PC-9 (cell line): ENCODE results near the gene MBD5. TPM values are rescaled to one million over a fixed set of nuclear protein-coding genes. Genes with fewer than 3 reads are reported as not detected.

ENCODE experiments used
- BruUV-seq: library from RNA; stranded (reverse); fragments of 400-500 nt; replicated peaks from 2 replicates; lab custom pipeline; 2021; lab: Mats Ljungman, UMichigan
- CTCF ChIA-PET: fragments of 300-600 bp; sonication (Branson Sonifier 250); formaldehyde crosslinking; loops from one replicate; lab custom pipeline; 2022; ENCODE audit warnings: antibody characterized with exemption; lab: Charles Lee
- POLR2A ChIA-PET: fragments of 300-600 bp; sonication (Branson Sonifier 250); formaldehyde crosslinking; loops from one replicate; lab custom pipeline; 2022; ENCODE audit warnings: antibody characterized with exemption; ENCODE audit not compliant: unreplicated experiment; lab: Charles Lee
- DNase-seq, 2 experiments: peaks; one replicate each; pipeline versions ENCODE4 v3.0.0 to v3.0.0-alpha.2; 2015 to 2022; ENCODE audit warnings: mixed read lengths in 1 of 2
- H2AFZ ChIP-seq: fragments of 200-600 bp; sonication (generic); 2 replicates; pipeline ENCODE4 v1.8.1; 2017; ENCODE audit warnings: antibody characterized with exemption
- H3F3A ChIP-seq: fragments of 200-600 bp; sonication (generic); 2 replicates; pipeline ENCODE4 v1.8.1; 2017; ENCODE audit warnings: antibody characterized with exemption, mild to moderate bottlenecking, low read depth; ENCODE audit not compliant: insufficient read depth
- H3K27ac ChIP-seq: fragments of 200-600 bp; sonication (generic); 2 replicates; pipeline ENCODE4 v1.6.1; 2016; ENCODE audit warnings: mixed run types
- H3K27me3 ChIP-seq: fragments of 200-600 bp; sonication (generic); 2 replicates; pipeline ENCODE4 v1.6.1; 2016; ENCODE audit warnings: low read depth, mixed run types; ENCODE audit not compliant: insufficient read depth
- H3K36me3 ChIP-seq: fragments of 200-600 bp; sonication (generic); 2 replicates; pipeline ENCODE4 v1.6.1; 2016; ENCODE audit warnings: low read depth, mixed run types
- H3K4me1 ChIP-seq: fragments of 200-600 bp; sonication (generic); replicated peaks from 2 replicates; pipeline ENCODE4 v1.6.1; 2016; ENCODE audit warnings: mixed run types; ENCODE audit not compliant: insufficient read depth
- H3K4me2 ChIP-seq: fragments of 200-600 bp; sonication (generic); 2 replicates; pipeline ENCODE4 v1.6.1; 2017; ENCODE audit warnings: mixed run types
- H3K4me3 ChIP-seq: fragments of 200-600 bp; sonication (generic); 2 replicates; pipeline ENCODE4 v1.6.1; 2016; ENCODE audit warnings: mixed run types
- H3K79me2 ChIP-seq: fragments of 200-600 bp; sonication (generic); 2 replicates; pipeline ENCODE4 v1.6.1; 2017; ENCODE audit warnings: low read depth, mixed run types
- H3K9me2 ChIP-seq: fragments of 200-600 bp; sonication (generic); 2 replicates; pipeline ENCODE4 v1.8.1; 2017; ENCODE audit warnings: mild to moderate bottlenecking; ENCODE audit not compliant: insufficient read depth
- H3K9me3 ChIP-seq: fragments of 200-600 bp; sonication (generic); 2 replicates; pipeline ENCODE4 v1.8.1; 2016; ENCODE audit warnings: low read depth; ENCODE audit not compliant: insufficient read depth
- H4K20me1 ChIP-seq: fragments of 200-600 bp; sonication (generic); 2 replicates; pipeline ENCODE4 v1.8.1; 2017; ENCODE audit not compliant: insufficient read depth
- CTCF ChIP-seq: fragments of 200-600 bp; sonication (generic); conservative IDR thresholded peaks from 2 replicates; pipeline ENCODE4 v1.6.1; 2017; ENCODE audit warnings: mixed run types, antibody characterized with exemption, mild to moderate bottlenecking, moderate library complexity
- EZH2 ChIP-seq: fragments of 200-600 bp; sonication (generic); IDR thresholded peaks from 2 replicates; pipeline ENCODE4 v1.8.0; 2017; ENCODE audit warnings: antibody characterized with exemption, low read depth
- intact Hi-C: fragments of 100-400 bp; cut with micrococcal nuclease; formaldehyde crosslinking; loops from one replicate; pipeline ENCODE4 v1.10.0; 2022; ENCODE audit not compliant: unreplicated experiment
- total RNA-seq: library from RNA; stranded (reverse); gene quantifications from 2 replicates; pipeline ENCODE4 v1.2.3, GENCODE V29; 2021

MBD5 gene
- total RNA-seq, 1 experiment from 2014 or later, result 46.5 TPM

- Histone ChIP-seq H3K27me3 (no peaks in the 10 kb centered on the region), H3K79me2 (no peaks in the 10 kb centered on the region), H3K9me3 (no peaks in the 10 kb centered on the region), H4K20me1 (no peaks in the 10 kb centered on the region), H3F3A (no peaks in the 10 kb centered on the region), H2AFZ (no peak overlapping the region), H3K36me3 (no peaks in the 10 kb centered on the region), H3K27ac (no peak overlapping the region), H3K9me2 (no peaks in the 10 kb centered on the region), H3K4me1 (no peaks in the 10 kb centered on the region), H3K4me3 (no peak overlapping the region), H3K4me2 (no peak overlapping the region)
- DNase-seq, result no peak
- intact Hi-C loops, result no loop called here
- POLR2A ChIA-PET, result no interaction called here
- CTCF ChIA-PET, result no interaction called here
- no TSS peak for BruUV-seq
- no peak for TF ChIP-seq EZH2
- no peak for TF ChIP-seq CTCF
These were observed 145.1 kb downstream of the MBD5 start for GRCh38 chr2:148165975-148166374.

GRCh38 chr2:148167241-148167766 is 146.4 kb downstream of the MBD5 start:
- TF ChIP-seq CTCF (no peak), EZH2 (no peak)
- no peaks in the 10 kb centered on the region for H3K36me3 ChIP-seq
- no peak overlapping the region for H3K4me2 ChIP-seq
- intact Hi-C loops, result no loop called here
- H3K9me2 ChIP-seq, result no peaks in the 10 kb centered on the region
- H3F3A ChIP-seq, result no peaks in the 10 kb centered on the region
- H3K9me3 ChIP-seq, result no peaks in the 10 kb centered on the region
- no peak overlapping the region for H2AFZ ChIP-seq
- ChIA-PET POLR2A (interaction anchor here (0.5 kb wide), 1 partner anchor 44 kb away, joined by 7 read pairs; no protein-coding TSS in a partner anchor), CTCF (interaction anchor here (0.5 kb wide), 1 partner anchor 200 kb away, joined by 3 read pairs; no protein-coding TSS in a partner anchor)
- H3K79me2 ChIP-seq, result no peaks in the 10 kb centered on the region
- no peak for DNase-seq
- no TSS peak for BruUV-seq
- H3K27me3 ChIP-seq, result no peaks in the 10 kb centered on the region
- H4K20me1 ChIP-seq, result no peaks in the 10 kb centered on the region
- H3K4me1 ChIP-seq, result no peaks in the 10 kb centered on the region
- H3K4me3 ChIP-seq, result no peak overlapping the region
- H3K27ac ChIP-seq, result no peak overlapping the region

- no peaks in the 10 kb centered on the region for H3K9me3 ChIP-seq
- H3K27ac ChIP-seq, result no peak overlapping the region
- no peaks in the 10 kb centered on the region for H3F3A ChIP-seq
- DNase-seq, result no peak
- no peaks in the 10 kb centered on the region for H4K20me1 ChIP-seq
- BruUV-seq, result no TSS peak
- H3K4me2 ChIP-seq, result no peak overlapping the region
- intact Hi-C loops, result no loop called here
- no peaks in the 10 kb centered on the region for H3K36me3 ChIP-seq
- H3K4me1 ChIP-seq, result no peaks in the 10 kb centered on the region
- H2AFZ ChIP-seq, result no peak overlapping the region
- ChIA-PET POLR2A (no interaction called here), CTCF (no interaction called here)
- no peaks in the 10 kb centered on the region for H3K9me2 ChIP-seq
- no peaks in the 10 kb centered on the region for H3K79me2 ChIP-seq
- no peak overlapping the region for H3K4me3 ChIP-seq
- no peak for TF ChIP-seq CTCF
- no peak for TF ChIP-seq EZH2
- no peaks in the 10 kb centered on the region for H3K27me3 ChIP-seq
These were observed 147.0 kb downstream of the MBD5 start for GRCh38 chr2:148167855-148168254.
